Esophagus muscularis mucosa (tissue), 4 donors: ENCODE measurements around the gene YOD1. TPM values are rescaled to one million over a fixed set of nuclear protein-coding genes. Genes with fewer than 3 reads are reported as not detected.

Experiments used
- DNase-seq: peaks from one replicate; pipeline ENCODE4 v3.0.0-alpha.2; 2017; ENCODE audit errors: extremely low spot score
- H3K27ac ChIP-seq, 4 donors: fragments of 200-600 bp; sonication (generic); replicated peaks in 1 of 4; 1 replicate in 3 of 4; 2 replicates in 1 of 4; pipeline ENCODE4 v1.5.1; 2016 to 2019; ENCODE audit warnings: mild to moderate bottlenecking in 1 of 4
- H3K27me3 ChIP-seq, 4 donors: fragments of 200-600 bp; sonication (generic); one replicate each; pipeline versions ENCODE4 v1.5.1 to v1.6.0; 2016 to 2019
- H3K36me3 ChIP-seq, 4 donors: fragments of 200-600 bp; sonication (generic); one replicate each; pipeline ENCODE4 v1.5.1; 2016 to 2019
- H3K4me1 ChIP-seq, 4 donors: fragments of 200-600 bp; sonication (generic); one replicate each; pipeline ENCODE4 v1.5.1; 2016 to 2019
- H3K4me3 ChIP-seq, 4 donors: fragments of 200-600 bp; sonication (generic); 1 replicate in 2 of 4; 2 replicates in 2 of 4; pipeline ENCODE4 v1.5.1; 2016 to 2019; ENCODE audit warnings: mild to moderate bottlenecking in 4 of 4, moderate library complexity in 1 of 4
- H3K9me3 ChIP-seq, 4 donors: fragments of 200-600 bp; sonication (generic); 1 replicate in 3 of 4; 2 replicates in 1 of 4; pipeline ENCODE4 v1.5.1; 2016 to 2019
- CTCF ChIP-seq, 3 experiments: fragments of 200-600 bp in 2 of 3; fragments of 450-650 bp in 1 of 3; sonication (generic) in 2 of 3; IDR thresholded peaks; one replicate each; pipeline ENCODE4 v1.5.1; 2017 to 2019; ENCODE audit warnings: antibody characterized with exemption in 3 of 3, mild to moderate bottlenecking in 2 of 3, moderate library complexity in 1 of 3
- EP300 ChIP-seq: sonication (generic); formaldehyde crosslinking; IDR thresholded peaks from one replicate; pipeline ENCODE4 v1.6.1; 2017; ENCODE audit warnings: antibody characterized with exemption
- POLR2A ChIP-seq: fragments of 450-650 bp; IDR thresholded peaks from one replicate; pipeline ENCODE4 v1.6.1; 2017; ENCODE audit warnings: antibody characterized with exemption, moderate library complexity, mild to moderate bottlenecking, low read depth
- POLR2AphosphoS5 ChIP-seq, 2 donors: sonication (generic); formaldehyde crosslinking; IDR thresholded peaks; one replicate each; pipeline ENCODE4 v1.6.1; 2017; ENCODE audit warnings: antibody characterized with exemption in 2 of 2
- WGBS: methylation state at CpG from one replicate; pipeline ENCODE4 v1.1.5; 2018; 5-methylcytosine and 5-hydroxymethylcytosine counted together
- intact Hi-C: fragments of 100-400 bp; cut with DNase I; formaldehyde crosslinking; loops from one replicate; pipeline ENCODE4 v1.15.1; 2023
- total RNA-seq, 4 donors: library from RNA; depleted of rRNA; stranded (reverse); fragments of >200 nt; gene quantifications; one replicate each; pipeline versions ENCODE4 v1.1.0 to v1.2.1, GENCODE V29; 2016

YOD1 gene
- total RNA-seq, 4 donors from 2014 or later = 6.3 to 8.5 (median 7.2) TPM

GRCh38 chr1:207010726-207011125 lies 40.3 kb downstream of the YOD1 start:
- 97% methylated on average over 2 of the region's 2 CpGs for WGBS

DNA sequence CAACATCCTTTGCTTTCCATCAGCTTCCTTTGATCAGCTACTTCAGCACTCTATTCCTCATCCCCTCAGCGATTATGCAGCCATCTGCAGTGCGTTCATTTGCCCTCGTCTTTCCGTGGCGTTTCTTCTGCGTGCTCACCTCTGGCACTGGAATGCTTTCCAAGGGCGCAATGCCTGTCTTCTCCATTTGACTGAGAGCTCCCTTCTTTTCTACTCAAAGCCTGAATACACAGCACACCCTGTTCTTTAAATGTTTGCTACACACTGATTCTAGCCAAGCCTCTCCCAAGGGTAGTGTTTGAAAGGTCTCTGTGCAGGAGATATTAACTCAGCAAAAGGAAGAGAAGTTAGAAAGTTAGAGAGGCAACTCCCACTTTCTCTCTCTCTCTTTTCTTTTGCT lies 41.1 kb downstream of the YOD1 start:
- DNase-seq = no peak
- peaks cover 0 to 3% (median 0%) of the 10 kb centered on the region in 4 donors for H3K27me3 ChIP-seq
- intact Hi-C loops = no loop called here
- 74% methylated on average over 7 of the region's 7 CpGs for WGBS
- no peaks in the 10 kb centered on the region for H3K36me3 ChIP-seq
- no peak overlapping the region for H3K27ac ChIP-seq
- no peaks in the 10 kb centered on the region for H3K9me3 ChIP-seq
- TF ChIP-seq POLR2A = no peak
- TF ChIP-seq POLR2AphosphoS5 (IDR thresholded peaks at IDR 0.05) = no peak
- TF ChIP-seq EP300 = no peak
- no peak for TF ChIP-seq CTCF (IDR thresholded peaks at IDR 0.05)
- no peak overlapping the region for H3K4me3 ChIP-seq
- peaks cover 0 to 4% (median 2%) of the 10 kb centered on the region in 4 donors for H3K4me1 ChIP-seq

More at GRCh38 chr1:207010726-207011125, 40.3 kb downstream of the YOD1 start:
- Histone ChIP-seq H3K36me3 (no peaks in the 10 kb centered on the region), H3K27ac (no peak overlapping the region), H3K9me3 (no peaks in the 10 kb centered on the region), H3K4me3 (no peak overlapping the region), H3K4me1 (peaks cover 0 to 4% (median 2%) of the 10 kb centered on the region in 4 donors), H3K27me3 (peaks cover 0 to 3% (median 0%) of the 10 kb centered on the region in 4 donors)
- DNase-seq = no peak
- TF ChIP-seq POLR2A (no peak), POLR2AphosphoS5 (IDR thresholded peaks at IDR 0.05) (no peak), CTCF (IDR thresholded peaks at IDR 0.05) (no peak), EP300 (no peak)
- intact Hi-C loops = no loop called here

GRCh38 chr1:207009182-207009850 lies 41.7 kb downstream of the YOD1 start:
- TF ChIP-seq POLR2AphosphoS5 (IDR thresholded peaks at IDR 0.05) = no peak
- peaks cover 0 to 3% (median 0%) of the 10 kb centered on the region in 4 donors for H3K27me3 ChIP-seq
- 92% methylated on average over 10 of the region's 10 CpGs for WGBS
- intact Hi-C loops = no loop called here
- no peak overlapping the region for H3K4me3 ChIP-seq
- H3K27ac ChIP-seq = no peak overlapping the region
- no peak for DNase-seq
- H3K36me3 ChIP-seq = no peaks in the 10 kb centered on the region
- H3K4me1 ChIP-seq = peaks cover 0 to 4% (median 2%) of the 10 kb centered on the region in 4 donors
- H3K9me3 ChIP-seq = no peaks in the 10 kb centered on the region

DNA sequence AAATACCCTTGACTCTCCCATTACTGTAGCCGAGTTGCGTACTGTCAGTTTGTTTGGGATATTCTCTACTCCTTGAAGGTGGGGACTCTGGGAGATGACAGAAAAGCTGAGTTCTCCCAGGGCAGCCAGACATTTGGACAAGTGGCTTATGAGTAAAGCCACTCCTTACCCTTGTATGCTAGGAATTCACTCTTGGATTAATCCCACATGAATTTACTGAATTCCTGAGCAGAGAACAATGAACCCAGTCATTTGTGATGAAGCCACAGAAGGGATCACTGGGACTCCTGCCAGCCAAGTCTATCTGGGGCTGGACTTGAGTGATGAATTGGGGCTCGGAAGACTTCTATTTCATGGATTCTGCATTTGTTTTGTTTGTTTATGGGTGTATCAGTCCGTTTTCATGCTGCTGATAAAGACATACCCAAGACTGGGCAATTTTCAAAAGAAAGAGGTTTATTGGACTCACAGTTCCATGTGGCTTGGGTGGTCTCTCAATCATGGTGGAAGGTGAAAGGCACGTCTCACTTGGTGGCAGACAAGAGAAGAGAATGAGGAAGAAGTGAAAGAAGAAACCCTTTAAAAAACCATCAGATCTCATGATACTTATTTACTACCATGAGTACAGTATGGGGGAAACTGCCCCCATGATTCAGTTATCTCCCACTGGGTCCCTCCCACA lies 43.5 kb downstream of the YOD1 start:
- no peak overlapping the region for H3K27ac ChIP-seq
- no peak overlapping the region for H3K4me3 ChIP-seq
- 52% methylated on average over 5 of the region's 5 CpGs for whole genome bisulfite sequencing
- no peaks in the 10 kb centered on the region for H3K36me3 ChIP-seq
- TF ChIP-seq POLR2A (no peak), POLR2AphosphoS5 (IDR thresholded peaks at IDR 0.05) (peak in 1 of 2 donors; percentile 24)
- H3K27me3 ChIP-seq = peaks cover 0 to 3% (median 0%) of the 10 kb centered on the region in 4 donors
- DNase-seq = no peak
- peaks cover 0 to 4% (median 2%) of the 10 kb centered on the region in 4 donors for H3K4me1 ChIP-seq
- H3K9me3 ChIP-seq = no peaks in the 10 kb centered on the region
- intact Hi-C loops = no loop called here

DNA sequence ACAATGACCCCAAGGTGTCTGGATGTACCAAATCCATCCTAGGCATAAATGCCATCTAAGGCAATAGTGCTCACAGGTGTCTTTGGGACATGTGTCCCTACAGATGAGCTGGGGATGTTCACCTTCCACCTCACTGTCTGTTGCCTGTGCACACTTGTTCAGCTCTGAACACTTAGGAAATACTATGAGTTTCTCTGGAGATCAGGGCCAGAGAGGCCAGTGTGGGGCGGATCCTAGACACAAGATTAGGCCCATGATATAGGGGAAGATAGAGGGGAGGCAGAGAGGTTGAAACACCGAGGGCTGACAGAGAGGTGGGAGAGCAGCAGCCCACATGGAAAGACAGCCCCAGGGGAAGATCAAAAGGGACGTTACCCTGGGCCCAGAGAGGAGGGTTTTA lies 44.1 kb downstream of the YOD1 start:
- no peaks in the 10 kb centered on the region for H3K36me3 ChIP-seq
- intact Hi-C loops = no loop called here
- no peak for DNase-seq
- H3K4me3 ChIP-seq = no peak overlapping the region
- H3K27me3 ChIP-seq = peaks cover 0 to 3% (median 0%) of the 10 kb centered on the region in 4 donors
- 72% methylated on average over 3 of the region's 3 CpGs for WGBS
- TF ChIP-seq POLR2A (no peak), CTCF (IDR thresholded peaks at IDR 0.05) (no peak), EP300 (no peak), POLR2AphosphoS5 (IDR thresholded peaks at IDR 0.05) (no peak)
- peaks cover 0 to 4% (median 2%) of the 10 kb centered on the region in 4 donors for H3K4me1 ChIP-seq
- H3K27ac ChIP-seq = no peak overlapping the region
- no peaks in the 10 kb centered on the region for H3K9me3 ChIP-seq
